ENCODE results near the gene ANKRD39.
A peak's percentile ranks its signal among the peaks of the same experiment; 100 is the strongest.

The ANKRD39 gene

GRCh38 chr2:96825057-96825456 lies 32.8 kb downstream of the ANKRD39 start:
- DNase-seq: no peak

DNA sequence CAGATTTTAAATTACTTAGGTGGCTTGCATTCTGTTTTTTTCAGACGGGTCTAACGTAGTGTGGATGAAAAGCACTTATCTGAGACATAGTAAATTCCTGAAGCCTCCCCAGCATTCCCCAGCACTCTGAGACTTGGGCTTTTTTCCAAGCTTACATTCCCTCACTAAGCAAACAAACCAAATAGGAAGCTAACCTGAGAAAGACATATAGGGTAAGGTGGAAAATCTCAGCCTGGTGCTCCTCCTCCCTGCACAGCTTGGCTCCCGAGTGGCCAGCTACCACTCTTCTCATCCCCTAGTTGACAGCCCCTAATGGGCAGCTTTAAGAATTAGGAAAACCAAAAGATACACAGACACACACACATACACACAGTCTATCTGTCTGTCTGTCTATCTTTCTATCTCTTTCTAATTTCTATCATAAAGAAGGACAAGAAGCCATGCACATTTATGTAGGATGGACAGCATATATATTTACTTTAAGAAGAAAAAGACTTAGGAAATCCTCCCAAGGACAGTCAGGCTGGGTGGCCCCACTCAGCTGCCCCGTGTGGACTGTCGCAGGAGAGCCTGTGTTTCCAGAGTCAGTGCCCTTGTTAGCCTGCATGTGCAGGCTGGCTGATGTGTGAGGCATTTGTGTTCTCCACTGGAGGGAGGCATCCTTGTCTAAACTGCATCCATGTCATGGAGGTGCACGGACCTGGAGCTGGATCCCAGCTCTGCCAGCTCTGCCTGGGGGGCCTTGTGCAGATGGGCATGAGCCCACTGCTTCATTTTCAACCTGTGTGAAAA lies 33.5 kb downstream of the ANKRD39 start:
- no peak for DNase-seq

DNA sequence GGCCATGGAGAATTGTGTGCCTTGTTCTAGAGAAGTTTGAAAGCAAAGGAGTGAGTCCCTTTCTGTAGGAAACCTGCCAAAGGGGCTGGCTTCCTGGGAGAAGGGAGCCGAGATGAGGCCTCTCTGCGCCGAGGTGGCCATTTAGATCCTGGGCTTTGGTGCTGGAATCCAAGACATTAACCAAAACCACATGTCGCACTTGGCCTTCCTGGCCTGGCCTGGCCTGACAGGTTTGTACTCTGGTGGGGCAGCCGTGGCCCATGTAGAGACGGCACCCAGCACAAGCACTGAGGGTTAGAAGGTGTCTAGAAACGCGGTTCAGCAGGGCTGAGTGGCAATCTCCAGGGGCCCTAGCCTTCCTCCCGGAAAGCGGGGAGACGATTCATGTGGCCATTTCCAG lies 34.6 kb downstream of the ANKRD39 start:
- no peak for DNase-seq

DNA sequence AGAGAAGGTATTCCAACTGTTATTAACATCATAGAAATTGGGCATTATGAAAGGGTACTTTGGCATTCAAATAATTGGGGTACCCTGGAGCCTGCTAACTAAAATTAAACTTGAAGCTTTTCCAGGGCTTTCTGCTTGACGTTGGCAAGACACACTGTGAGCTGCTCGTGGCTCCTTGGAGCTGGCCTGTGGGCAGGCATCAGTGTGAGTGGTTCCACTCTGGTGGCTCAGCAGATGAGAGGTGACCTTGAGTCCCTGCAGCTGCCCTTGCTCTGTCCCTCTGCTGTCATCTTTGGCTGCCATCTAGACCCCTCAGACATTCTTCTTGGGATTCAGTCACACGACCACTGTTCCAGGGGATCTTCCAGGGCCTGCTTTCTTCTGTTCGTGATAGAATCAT lies 35.0 kb downstream of the ANKRD39 start:
- no peak for DNase-seq

- DNase-seq: no peak
These were observed 36.6 kb downstream of the ANKRD39 start for GRCh38 chr2:96821113-96821675.

DNA sequence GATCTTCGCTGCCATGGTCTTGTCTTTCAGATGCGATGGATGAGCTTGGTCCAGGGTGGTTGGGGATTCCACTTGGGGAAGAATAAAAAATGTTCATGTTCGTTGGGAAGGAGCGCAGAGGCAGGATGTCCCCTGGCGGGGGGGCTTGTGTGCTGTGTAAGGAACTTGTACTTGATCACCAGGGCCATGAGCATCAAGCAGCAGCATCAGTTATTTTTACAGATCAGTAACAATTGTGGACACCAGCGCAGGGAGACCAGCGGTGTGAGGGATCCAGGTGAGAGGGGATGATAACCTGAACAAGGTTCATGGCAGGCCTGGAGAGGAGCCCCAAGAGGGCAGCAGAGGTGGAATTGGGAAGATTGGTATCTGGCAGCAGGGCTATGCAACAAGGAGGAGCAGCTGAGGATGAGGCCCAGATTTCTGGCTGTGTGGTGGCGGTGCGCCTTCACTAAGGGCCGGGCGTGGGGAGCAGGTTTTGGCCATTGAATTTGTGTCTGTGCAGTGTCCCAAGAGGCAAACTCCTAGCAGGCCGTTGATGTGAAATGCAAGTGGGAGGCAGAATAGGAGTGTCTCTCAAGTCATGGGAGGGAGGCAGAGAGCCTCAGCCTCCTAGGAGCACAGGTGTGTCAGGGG lies 37.8 kb downstream of the ANKRD39 start:
- DNase-seq: no peak

GRCh38 chr2:96819128-96819875 lies 38.5 kb downstream of the ANKRD39 start:
- peak; percentile 81 for DNase-seq

DNA sequence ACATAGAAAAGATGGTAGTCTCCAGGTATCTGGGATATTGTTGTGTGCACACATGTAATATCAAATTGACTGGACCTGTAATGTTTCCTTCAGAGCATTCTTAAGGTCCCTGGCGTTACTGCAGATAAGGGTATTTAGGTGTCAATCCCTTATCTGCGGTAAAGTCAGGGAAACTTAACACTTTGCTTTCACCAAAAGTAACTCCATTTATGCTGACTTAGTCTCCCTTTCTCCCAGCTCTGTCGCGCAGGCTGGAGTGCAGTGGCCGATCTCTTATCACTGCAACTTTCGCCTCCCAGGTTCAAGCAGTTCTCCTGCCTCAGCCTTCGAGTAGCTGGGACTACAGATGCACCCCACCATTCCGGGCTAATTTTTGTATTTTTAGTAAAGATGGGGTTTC lies 39.9 kb downstream of the ANKRD39 start:
- DNase-seq: no peak

- no peak for DNase-seq
These were observed 40.7 kb downstream of the ANKRD39 start for GRCh38 chr2:96816836-96817702.

DNA sequence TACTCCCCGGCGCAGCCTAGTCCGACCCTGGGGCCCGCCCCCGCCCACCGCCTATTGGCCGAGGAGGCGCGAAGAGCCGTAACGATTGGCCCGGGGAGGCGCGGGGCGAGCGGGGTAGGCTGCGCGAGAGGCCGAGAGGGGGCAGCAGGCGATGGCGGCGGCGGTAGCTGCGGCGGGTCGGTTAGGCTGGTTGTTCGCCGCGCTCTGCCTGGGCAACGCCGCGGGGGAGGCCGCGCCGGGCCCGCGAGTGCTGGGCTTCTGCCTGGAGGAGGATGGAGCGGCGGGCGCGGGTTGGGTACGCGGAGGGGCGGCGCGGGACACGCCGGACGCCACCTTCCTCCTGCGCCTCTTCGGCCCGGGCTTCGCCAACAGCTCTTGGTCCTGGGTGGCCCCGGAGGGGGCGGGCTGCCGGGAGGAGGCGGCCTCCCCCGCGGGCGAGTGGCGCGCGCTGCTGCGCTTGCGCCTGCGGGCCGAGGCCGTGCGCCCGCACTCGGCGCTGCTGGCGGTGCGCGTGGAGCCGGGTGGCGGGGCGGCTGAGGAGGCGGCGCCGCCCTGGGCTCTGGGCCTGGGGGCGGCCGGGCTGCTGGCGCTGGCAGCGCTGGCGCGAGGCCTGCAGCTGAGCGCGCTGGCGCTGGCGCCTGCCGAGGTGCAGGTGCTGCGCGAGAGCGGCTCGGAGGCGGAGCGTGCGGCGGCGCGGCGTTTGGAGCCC lies 41.5 kb downstream of the ANKRD39 start, which contains the start of gene CNNM3:
Gene CNNM3 (plus strand): TSS at position 142 of the 709 bp plus-strand sequence. CDS start 10 bp downstream, at position 152.
- DNase-seq: peak; percentile 90

DNA sequence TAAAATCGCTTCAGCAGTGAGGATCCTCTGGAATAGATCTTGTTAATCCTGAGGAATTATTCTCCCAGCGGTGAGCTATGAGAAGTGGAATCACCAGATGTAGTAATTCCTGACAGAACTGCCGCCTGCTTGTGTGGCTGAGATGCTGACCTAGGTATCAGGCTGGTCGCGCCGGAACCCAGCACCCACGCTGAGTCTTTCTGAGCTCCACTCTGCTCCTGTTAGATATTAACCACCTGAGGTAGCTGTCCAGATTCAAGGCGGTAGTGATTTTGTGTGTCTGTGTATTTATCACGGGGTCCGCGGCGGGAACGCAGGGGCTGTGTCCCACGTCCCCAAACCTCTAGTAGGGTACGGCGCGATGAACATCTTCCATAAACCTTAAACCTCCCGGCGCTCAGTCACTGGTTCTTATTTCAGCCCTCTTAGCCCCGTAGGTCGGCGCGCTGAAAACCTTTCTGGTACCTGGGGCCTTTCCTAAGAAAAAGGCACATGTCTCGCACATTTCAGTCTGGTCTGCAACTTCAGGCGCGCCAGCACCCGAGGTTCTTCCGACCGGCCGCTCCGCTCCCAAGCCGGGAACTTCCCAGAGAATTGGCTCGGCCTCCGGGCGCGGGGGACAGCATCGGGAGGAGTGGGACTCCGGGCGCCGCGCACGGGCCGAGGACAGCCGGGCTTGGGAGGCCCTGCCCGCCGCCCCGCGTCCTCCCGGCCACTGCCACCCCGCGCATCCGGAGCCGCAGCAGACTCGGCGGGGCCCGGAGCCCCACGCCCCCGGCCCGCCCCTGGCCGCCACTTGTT lies 42.3 kb downstream of the ANKRD39 start:
- peak; percentile 51 for DNase-seq

DNA sequence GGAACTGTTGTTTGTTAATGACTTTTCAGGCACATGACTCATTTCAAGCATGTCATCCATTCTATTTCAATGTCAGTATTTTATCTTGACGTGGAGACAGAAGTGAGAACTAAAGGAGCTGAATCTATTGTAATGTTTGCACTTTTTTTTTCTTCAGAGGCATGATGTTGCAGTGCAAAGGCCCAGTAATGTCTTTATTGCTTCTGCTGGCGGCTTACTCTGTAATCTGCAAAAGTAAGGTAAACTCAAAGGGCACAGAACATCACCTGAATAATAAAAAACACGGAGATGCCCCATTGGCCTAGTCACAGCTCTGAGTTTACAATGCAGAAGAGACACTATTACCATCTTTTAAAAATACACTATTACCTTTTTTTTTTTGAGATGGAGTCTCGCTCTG lies 44.2 kb downstream of the ANKRD39 start:
- no peak for DNase-seq

- no peak for DNase-seq
These were observed 45.9 kb downstream of the ANKRD39 start for GRCh38 chr2:96811917-96812316.

- no peak for DNase-seq
These were observed 47.0 kb downstream of the ANKRD39 start for GRCh38 chr2:96810783-96811192.

GRCh38 chr2:96809951-96810782 lies 47.6 kb downstream of the ANKRD39 start:
- DNase-seq: no peak

GRCh38 chr2:96809216-96809882 lies 48.5 kb downstream of the ANKRD39 start:
- DNase-seq: no peak

GRCh38 chr2:96808176-96808837 lies 49.5 kb downstream of the ANKRD39 start:
- DNase-seq: no peak

DNA sequence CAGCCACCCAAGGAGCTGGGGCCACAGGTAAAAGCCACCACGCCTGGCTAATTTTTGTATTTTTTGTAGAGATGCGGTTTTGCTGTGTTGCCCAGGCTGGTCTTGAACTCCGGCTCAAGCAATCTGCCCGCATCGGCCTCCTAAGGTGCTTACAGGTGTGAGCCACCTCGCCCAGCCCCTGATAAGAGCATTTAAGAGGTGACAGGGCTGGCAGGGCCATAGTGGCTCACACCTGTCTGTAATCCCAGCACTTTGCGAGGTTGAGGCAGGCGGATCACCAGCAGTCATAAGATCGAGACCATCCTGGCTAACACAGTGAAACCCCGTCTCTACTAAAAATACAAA lies 50.7 kb downstream of the ANKRD39 start:
- DNase-seq: no peak
